Upper lobe of left lung (tissue), 4 donors: ENCODE measurements around the gene PLIN3.
"Not testable (repeated sequence)": the region's sequence is repeated elsewhere in the genome, so short reads cannot be mapped to it uniquely, and the experiment has no call there.

Source experiments
- CTCF ChIP-seq, 6 experiments: fragments of 450-650 bp in 4 of 6; fragments of 200-600 bp in 2 of 6; sonication (generic) in 2 of 6; IDR thresholded peaks; one replicate each; pipeline ENCODE4 v1.5.1; 2016 to 2019; ENCODE audit warnings: antibody characterized with exemption in 6 of 6
- EP300 ChIP-seq, 4 donors: sonication (generic); formaldehyde crosslinking; IDR thresholded peaks; one replicate each; pipeline ENCODE4 v1.5.1; 2017; ENCODE audit warnings: antibody characterized with exemption in 4 of 4, control low read depth in 2 of 4
- POLR2A ChIP-seq, 4 donors: fragments of 450-650 bp; IDR thresholded peaks; one replicate each; pipeline ENCODE4 v1.5.1; 2016 to 2017; ENCODE audit warnings: antibody characterized with exemption in 4 of 4, mild to moderate bottlenecking in 2 of 4
- POLR2AphosphoS5 ChIP-seq, 2 donors: sonication (generic); formaldehyde crosslinking; IDR thresholded peaks; one replicate each; pipeline ENCODE4 v1.5.1; 2017; ENCODE audit warnings: antibody characterized with exemption in 2 of 2

DNA sequence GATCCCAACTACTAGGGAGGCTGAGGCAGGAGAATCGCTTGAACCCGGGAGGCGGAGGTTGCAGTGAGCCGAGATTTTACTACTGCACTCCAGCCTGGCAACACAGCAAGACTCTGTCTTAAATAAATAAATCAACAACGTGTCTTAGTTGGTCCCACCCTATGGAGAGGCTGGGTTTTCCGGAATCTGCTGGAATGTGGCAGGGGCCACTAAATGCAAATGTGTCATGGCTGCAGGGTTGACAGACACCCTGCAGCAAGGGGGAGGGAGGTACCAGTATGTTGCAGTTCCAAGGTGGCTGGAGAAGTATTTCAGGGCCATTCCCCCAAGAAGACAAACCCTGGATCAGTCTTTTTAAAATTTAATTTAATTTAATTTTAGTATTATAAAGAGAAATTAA, 20.3 kb upstream of the PLIN3 start:
- TF ChIP-seq POLR2AphosphoS5, EP300, CTCF, POLR2A (IDR thresholded peaks at IDR 0.05): not testable (repeated sequence)
